Muscle layer of colon (tissue), 2 donors: Measurements from ENCODE around the gene ANKDD1B.
"Not testable (repeated sequence)": the region's sequence is repeated elsewhere in the genome, so short reads cannot be mapped to it uniquely, and the experiment has no call there.

Experiments
- H3K27ac ChIP-seq: one replicate; pipeline ENCODE4 v1.7.0; 2013; ENCODE audit warnings: low read depth, mild to moderate bottlenecking, low read length, moderate library complexity
- H3K27me3 ChIP-seq, 2 donors: one replicate each; pipeline ENCODE4 v1.7.0; 2013; ENCODE audit warnings: low read length in 2 of 2, mild to moderate bottlenecking in 2 of 2; ENCODE audit not compliant: insufficient read depth in 2 of 2, control insufficient read depth in 1 of 2
- H3K36me3 ChIP-seq: one replicate; pipeline ENCODE4 v1.7.0; 2013; ENCODE audit warnings: mild to moderate bottlenecking, low read length; ENCODE audit not compliant: insufficient read depth
- H3K4me1 ChIP-seq: one replicate; pipeline ENCODE4 v1.7.0; 2013; ENCODE audit warnings: mild to moderate bottlenecking, low read length; ENCODE audit not compliant: insufficient read depth
- H3K4me3 ChIP-seq, 2 donors: one replicate each; pipeline ENCODE4 v1.7.0; 2013; ENCODE audit warnings: low read length in 2 of 2, low read depth in 1 of 2, mild to moderate bottlenecking in 1 of 2, moderate library complexity in 1 of 2
- H3K9ac ChIP-seq: one replicate; pipeline ENCODE4 v1.7.0; 2013; ENCODE audit warnings: low read length
- H3K9me3 ChIP-seq: one replicate; pipeline ENCODE4 v1.7.0; 2013; ENCODE audit warnings: mild to moderate bottlenecking, low read length
- donor health status: abdominal sarcoma.
- donor health status: Adenocarcinoma of cecum.

The ANKDD1B gene

DNA sequence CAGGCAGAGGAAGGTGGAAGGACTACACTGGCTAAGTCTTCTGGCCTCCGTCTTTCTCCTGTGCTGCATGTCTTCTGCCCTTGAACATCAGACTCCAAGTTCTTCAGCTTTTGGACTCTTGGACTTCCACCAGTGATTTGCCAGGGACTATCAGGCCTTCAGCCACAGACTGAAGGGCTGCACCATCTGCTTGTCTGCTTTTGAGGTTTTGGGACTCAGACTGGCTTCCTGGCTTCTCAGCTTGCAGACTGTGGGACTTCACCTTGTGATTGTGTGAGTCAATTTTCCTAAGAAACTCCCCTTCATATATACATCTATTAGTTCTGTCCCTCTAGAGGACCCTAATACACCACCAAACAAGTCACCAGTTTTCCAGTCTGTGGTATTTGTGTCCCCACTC, 9.7 kb upstream of the ANKDD1B start:
- H3K36me3 ChIP-seq, result peaks cover 12% of the 10 kb centered on the region
- no peak overlapping the region for H3K4me3 ChIP-seq
- H3K27me3 ChIP-seq, result no peaks in the 10 kb centered on the region
- no peak overlapping the region for H3K27ac ChIP-seq
- no peaks in the 10 kb centered on the region for H3K4me1 ChIP-seq
- no peaks in the 10 kb centered on the region for H3K9me3 ChIP-seq
- no peak overlapping the region for H3K9ac ChIP-seq

DNA sequence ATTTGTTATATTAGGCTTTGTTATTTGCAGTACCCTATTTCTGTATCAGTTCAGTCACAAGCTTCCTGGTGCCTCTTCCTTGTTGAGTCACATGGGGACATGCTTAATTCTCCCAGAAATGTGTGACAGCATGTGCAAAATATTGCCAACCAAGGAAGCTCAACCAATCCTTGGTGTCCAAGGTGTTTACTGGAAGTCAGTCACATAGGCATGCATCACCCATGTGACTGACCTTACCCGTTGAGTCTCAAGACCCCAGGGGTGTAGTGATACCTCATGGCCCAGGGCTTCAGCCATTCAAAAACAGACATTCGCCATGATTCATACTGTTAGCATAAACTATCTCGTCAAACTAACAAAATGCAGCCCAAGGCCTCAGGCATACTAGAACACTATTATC, 9.3 kb upstream of the ANKDD1B start:
- Histone ChIP-seq H3K27me3 (no peaks in the 10 kb centered on the region), H3K27ac (no peak overlapping the region), H3K9me3 (no peaks in the 10 kb centered on the region), H3K4me3 (no peak overlapping the region), H3K9ac (no peak overlapping the region), H3K36me3 (peaks cover 8% of the 10 kb centered on the region), H3K4me1 (no peaks in the 10 kb centered on the region)

DNA sequence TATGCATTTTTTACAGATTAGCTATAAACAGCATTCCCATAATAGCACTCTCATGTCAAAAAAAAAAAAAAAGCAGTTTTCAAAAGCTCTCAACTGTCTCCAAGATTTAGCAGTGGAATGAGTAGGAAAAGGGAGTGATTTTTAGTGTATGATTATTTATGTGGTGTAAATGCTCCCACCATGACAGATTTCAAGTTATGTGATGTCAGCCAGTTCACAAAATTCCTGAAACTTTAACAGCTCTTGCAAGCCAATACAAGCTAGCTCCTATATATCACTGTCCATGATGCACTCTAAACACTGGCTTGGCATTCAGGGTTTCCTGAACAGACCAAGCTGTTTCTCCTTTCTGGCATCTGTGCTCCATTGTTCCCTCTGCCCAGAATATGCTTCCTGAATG, 7.9 kb upstream of the ANKDD1B start:
- Histone ChIP-seq H3K4me3 (no peak overlapping the region), H3K4me1 (no peaks in the 10 kb centered on the region), H3K9me3 (no peaks in the 10 kb centered on the region), H3K9ac (no peak overlapping the region), H3K36me3 (peaks cover 7% of the 10 kb centered on the region), H3K27me3 (no peaks in the 10 kb centered on the region), H3K27ac (no peak overlapping the region)

DNA sequence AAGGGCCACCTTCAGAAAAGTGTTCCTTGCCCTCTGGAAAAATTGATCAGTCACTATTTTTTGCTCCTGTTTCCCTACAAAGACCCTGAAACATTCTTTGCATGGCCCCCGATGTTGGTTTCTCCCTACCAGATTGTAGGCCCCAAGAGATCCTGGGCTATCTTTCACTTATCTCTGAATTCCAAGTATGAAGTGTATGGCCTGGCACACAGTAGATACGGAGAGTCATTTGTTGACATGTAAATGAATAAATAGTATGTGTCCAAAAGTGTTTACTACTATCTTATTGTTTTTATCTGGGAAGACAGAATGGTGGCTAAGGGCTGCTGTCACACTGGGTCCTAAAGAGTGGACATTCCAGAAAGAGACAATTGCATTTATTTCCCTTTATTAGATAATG, 7.4 kb upstream of the ANKDD1B start:
- no peaks in the 10 kb centered on the region for H3K9me3 ChIP-seq
- no peaks in the 10 kb centered on the region for H3K4me1 ChIP-seq
- peaks cover 7% of the 10 kb centered on the region for H3K36me3 ChIP-seq
- H3K4me3 ChIP-seq, result no peak overlapping the region
- no peaks in the 10 kb centered on the region for H3K27me3 ChIP-seq
- H3K9ac ChIP-seq, result no peak overlapping the region
- no peak overlapping the region for H3K27ac ChIP-seq

DNA sequence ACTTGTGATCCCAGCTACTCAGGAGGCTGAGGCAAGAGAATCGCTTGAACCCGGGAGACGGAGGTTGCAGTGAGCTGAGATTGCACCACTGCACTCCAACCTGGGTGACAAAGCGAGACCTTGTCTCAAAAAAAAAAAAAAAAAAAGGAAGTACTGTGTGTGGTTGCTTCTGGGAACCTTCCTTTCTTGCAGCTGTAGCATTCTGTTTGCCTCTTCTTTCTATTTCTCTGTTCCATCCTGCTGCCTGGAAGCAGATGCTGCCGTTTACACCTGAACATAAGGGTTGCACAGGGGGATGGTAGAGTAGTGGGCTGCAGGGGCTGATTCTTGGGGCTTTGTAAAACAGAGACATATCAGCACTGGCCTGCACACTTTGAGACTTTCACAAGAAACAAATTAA, 3.9 kb upstream of the ANKDD1B start:
- not testable (repeated sequence) for H3K4me3 ChIP-seq, H3K27ac ChIP-seq, H3K9ac ChIP-seq, H3K9me3 ChIP-seq, H3K4me1 ChIP-seq, H3K27me3 ChIP-seq, H3K36me3 ChIP-seq

DNA sequence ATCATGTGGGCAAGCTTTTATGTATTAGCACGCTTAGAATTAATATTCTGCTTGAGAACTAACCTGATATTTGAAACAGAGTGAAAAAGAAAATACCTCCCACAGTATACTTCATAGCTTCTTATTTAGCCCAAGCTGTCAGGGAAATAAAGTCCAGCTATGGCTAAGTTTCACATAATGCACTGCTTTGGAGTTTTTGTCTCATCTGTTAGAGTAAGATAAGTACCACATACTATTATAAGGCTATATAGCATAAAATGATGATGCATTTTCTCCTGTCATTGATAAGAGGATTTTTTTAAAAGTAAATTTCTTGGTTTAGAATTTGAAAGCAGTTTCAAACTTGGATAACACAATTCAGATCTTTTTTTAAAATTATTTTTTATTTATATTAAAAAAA, 2.4 kb upstream of the ANKDD1B start:
- Histone ChIP-seq H3K4me3 (no peak overlapping the region), H3K36me3 (no peaks in the 10 kb centered on the region), H3K4me1 (no peaks in the 10 kb centered on the region), H3K9me3 (no peaks in the 10 kb centered on the region), H3K9ac (no peak overlapping the region), H3K27ac (no peak overlapping the region), H3K27me3 (no peaks in the 10 kb centered on the region)

- Histone ChIP-seq H3K27ac (no peak overlapping the region), H3K36me3 (no peaks in the 10 kb centered on the region), H3K4me1 (no peaks in the 10 kb centered on the region), H3K27me3 (no peaks in the 10 kb centered on the region), H3K9ac (no peak overlapping the region), H3K9me3 (no peaks in the 10 kb centered on the region), H3K4me3 (no peak overlapping the region)
Observed at GRCh38 chr5:75610201-75610600, 1.1 kb upstream of the ANKDD1B start.

GRCh38 chr5:75610859-75611310, 368 bp upstream of the ANKDD1B start:
- Histone ChIP-seq H3K4me3 (peak overlapping the region in 1 of 2 donors; percentile 63), H3K9ac (peak overlapping the region; percentile 20)
- not testable (repeated sequence) for H3K27ac ChIP-seq, H3K4me1 ChIP-seq, H3K27me3 ChIP-seq, H3K36me3 ChIP-seq, H3K9me3 ChIP-seq

- Histone ChIP-seq H3K9ac (no peak overlapping the region), H3K9me3 (no peaks in the 10 kb centered on the region), H3K4me3 (peak overlapping the region in 1 of 2 donors; percentile 63), H3K36me3 (no peaks in the 10 kb centered on the region), H3K27me3 (no peaks in the 10 kb centered on the region), H3K4me1 (peaks cover 7% of the 10 kb centered on the region), H3K27ac (no peak overlapping the region)
Observed at GRCh38 chr5:75612226-75612569, 945 bp downstream of the ANKDD1B start.

- Histone ChIP-seq H3K4me3 (no peak overlapping the region), H3K9ac (no peak overlapping the region), H3K27me3 (no peaks in the 10 kb centered on the region), H3K4me1 (peaks cover 8% of the 10 kb centered on the region), H3K27ac (no peak overlapping the region), H3K36me3 (no peaks in the 10 kb centered on the region), H3K9me3 (no peaks in the 10 kb centered on the region)
Observed at GRCh38 chr5:75612901-75613300, 1.6 kb downstream of the ANKDD1B start.

DNA sequence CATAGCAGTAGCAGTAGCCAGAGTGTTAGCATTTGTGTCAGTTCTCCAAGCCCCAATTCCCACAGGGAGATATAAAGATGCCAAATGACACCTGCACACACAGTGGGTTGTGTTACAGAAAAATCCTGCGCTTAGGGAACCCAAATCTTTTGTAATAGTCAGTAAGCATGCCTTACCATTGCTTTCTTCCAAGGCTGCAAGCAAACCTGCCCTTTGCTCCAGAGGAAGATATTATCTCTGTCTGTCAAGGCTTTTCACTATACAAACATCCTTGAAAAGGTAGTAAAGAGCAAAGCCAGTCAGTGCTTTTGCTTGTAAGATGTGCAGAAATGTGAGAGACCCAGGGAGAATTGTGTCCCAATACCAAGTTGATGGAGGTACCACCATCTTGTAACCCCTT, 2.9 kb downstream of the ANKDD1B start:
- Histone ChIP-seq H3K27me3 (no peaks in the 10 kb centered on the region), H3K36me3 (no peaks in the 10 kb centered on the region), H3K9me3 (no peaks in the 10 kb centered on the region), H3K4me1 (peaks cover 8% of the 10 kb centered on the region), H3K9ac (no peak overlapping the region), H3K4me3 (no peak overlapping the region), H3K27ac (no peak overlapping the region)

GRCh38 chr5:75616371-75616881, 5.2 kb downstream of the ANKDD1B start:
- Histone ChIP-seq H3K27ac (no peak overlapping the region), H3K4me3 (no peak overlapping the region), H3K9me3 (no peaks in the 10 kb centered on the region), H3K27me3 (no peaks in the 10 kb centered on the region), H3K9ac (no peak overlapping the region), H3K4me1 (peaks cover 8% of the 10 kb centered on the region), H3K36me3 (no peaks in the 10 kb centered on the region)
